GM19351 (cell line): Measurements from ENCODE around the gene NLGN1.
"Not testable (repeated sequence)": the region's sequence is repeated elsewhere in the genome, so short reads cannot be mapped to it uniquely, and the experiment has no call there.

ENCODE experiments used
- ATAC-seq: cut with Tn5 transposase; IDR thresholded peaks from one replicate; pipeline ENCODE4 v1.9.1; 2021; ENCODE audit warnings: mild to moderate bottlenecking, moderate library complexity; ENCODE audit not compliant: unreplicated experiment

Gene NLGN1

GRCh38 chr3:173397161-173398110, at the start of gene NLGN1:
NLGN1 (plus strand) TSS chr3:173397744.
- no peak for ATAC-seq

- no peak for ATAC-seq
Observed at GRCh38 chr3:173351886-173352285, 45.7 kb upstream of the NLGN1 start.

GRCh38 chr3:173353137-173353536, 44.4 kb upstream of the NLGN1 start:
- ATAC-seq: not testable (repeated sequence)

- no peak for ATAC-seq
Observed at GRCh38 chr3:173354124-173354523, 43.4 kb upstream of the NLGN1 start.

- no peak for ATAC-seq
Observed at GRCh38 chr3:173371848-173372487, 25.6 kb upstream of the NLGN1 start.

- ATAC-seq: no peak
Observed at GRCh38 chr3:173380681-173381080, 16.9 kb upstream of the NLGN1 start.

GRCh38 chr3:173381936-173382335, 15.6 kb upstream of the NLGN1 start:
- ATAC-seq: not testable (repeated sequence)

- peak; percentile 37 for ATAC-seq
Observed at GRCh38 chr3:173395073-173395411, 2.5 kb upstream of the NLGN1 start.

- ATAC-seq: peak; percentile 87
Observed at GRCh38 chr3:173395412-173396181, 1.9 kb upstream of the NLGN1 start.

- no peak for ATAC-seq
Observed at GRCh38 chr3:173396191-173397041, 1.1 kb upstream of the NLGN1 start.

- ATAC-seq: no peak
Observed at GRCh38 chr3:173398111-173398479, 551 bp downstream of the NLGN1 start.

- no peak for ATAC-seq
Observed at GRCh38 chr3:173399044-173399443, 1.5 kb downstream of the NLGN1 start.

- no peak for ATAC-seq
Observed at GRCh38 chr3:173401369-173401768, 3.8 kb downstream of the NLGN1 start.

- no peak for ATAC-seq
Observed at GRCh38 chr3:173402656-173403055, 5.1 kb downstream of the NLGN1 start.

GRCh38 chr3:173403376-173403775, 5.8 kb downstream of the NLGN1 start:
- no peak for ATAC-seq

- ATAC-seq: no peak
Observed at GRCh38 chr3:173404156-173404555, 6.6 kb downstream of the NLGN1 start.

- ATAC-seq: no peak
Observed at GRCh38 chr3:173410436-173410835, 12.9 kb downstream of the NLGN1 start.

GRCh38 chr3:173410849-173411248, 13.3 kb downstream of the NLGN1 start:
- no peak for ATAC-seq

- ATAC-seq: peak; percentile 67
Observed at GRCh38 chr3:173411375-173411973, 13.9 kb downstream of the NLGN1 start.

- no peak for ATAC-seq
Observed at GRCh38 chr3:173416070-173416469, 18.5 kb downstream of the NLGN1 start.
